Prostate gland (tissue), 2 donors: ENCODE results near the gene CROCC2. TPM values are rescaled to one million over a fixed set of nuclear protein-coding genes. Genes with fewer than 3 reads are reported as not detected.
A peak's percentile ranks its signal among the peaks of the same experiment; 100 is the strongest.

Source experiments
- DNase-seq: peaks from one replicate; pipeline ENCODE4 v3.0.0-alpha.2; 2019; ENCODE audit warnings: low spot score
- H3K27ac ChIP-seq, 2 donors: fragments of 200-600 bp; sonication (generic); 2 replicates each; pipeline ENCODE4 v1.5.1; 2017 to 2019
- H3K27me3 ChIP-seq: fragments of 200-600 bp; sonication (generic); replicated peaks from 2 replicates; pipeline ENCODE4 v1.5.1; 2019; ENCODE audit not compliant: insufficient read depth
- H3K36me3 ChIP-seq, 2 donors: fragments of 200-600 bp; sonication (generic); 1 replicate in 1 of 2; 2 replicates in 1 of 2; pipeline versions ENCODE4 v1.5.1 to v1.8.1; 2017 to 2019
- H3K4me1 ChIP-seq: fragments of 200-600 bp; sonication (generic); replicated peaks from 2 replicates; pipeline ENCODE4 v1.5.1; 2019
- H3K4me3 ChIP-seq, 2 donors: fragments of 200-600 bp; sonication (generic); 2 replicates each; pipeline ENCODE4 v1.5.1; 2017 to 2019
- H3K9me3 ChIP-seq: fragments of 200-600 bp; sonication (generic); 2 replicates; pipeline ENCODE4 v1.5.1; 2017
- CTCF ChIP-seq, 4 experiments: fragments of 200-600 bp in 2 of 4; fragments of 450-650 bp in 2 of 4; sonication (generic) in 2 of 4; IDR thresholded peaks; 1 replicate in 3 of 4; 2 replicates in 1 of 4; pipeline ENCODE4 v1.5.1; 2016 to 2019; ENCODE audit warnings: antibody characterized with exemption in 4 of 4, mild to moderate bottlenecking in 2 of 4, moderate library complexity in 2 of 4
- POLR2A ChIP-seq: fragments of 450-650 bp; IDR thresholded peaks from one replicate; pipeline ENCODE4 v1.6.1; 2016; ENCODE audit warnings: antibody characterized with exemption, mild to moderate bottlenecking
- POLR2AphosphoS5 ChIP-seq: sonication (generic); formaldehyde crosslinking; IDR thresholded peaks from one replicate; pipeline ENCODE4 v1.6.1; 2017; ENCODE audit warnings: antibody characterized with exemption
- WGBS: methylation state at CpG from one replicate; pipeline ENCODE4 v1.1.5; 2018; 5-methylcytosine and 5-hydroxymethylcytosine counted together
- intact Hi-C: fragments of 100-400 bp; cut with DNase I; formaldehyde crosslinking; loops from one replicate; pipeline ENCODE4 v1.14.2; 2022
- total RNA-seq, 2 donors: library from RNA; depleted of rRNA; stranded (reverse); fragments of >200 nt; gene quantifications; one replicate each; pipeline ENCODE4 v1.1.0, GENCODE V29; 2016

The CROCC2 gene
- total RNA-seq, 2 donors from 2014 or later: 0.23 TPM; not detected in 1

DNA sequence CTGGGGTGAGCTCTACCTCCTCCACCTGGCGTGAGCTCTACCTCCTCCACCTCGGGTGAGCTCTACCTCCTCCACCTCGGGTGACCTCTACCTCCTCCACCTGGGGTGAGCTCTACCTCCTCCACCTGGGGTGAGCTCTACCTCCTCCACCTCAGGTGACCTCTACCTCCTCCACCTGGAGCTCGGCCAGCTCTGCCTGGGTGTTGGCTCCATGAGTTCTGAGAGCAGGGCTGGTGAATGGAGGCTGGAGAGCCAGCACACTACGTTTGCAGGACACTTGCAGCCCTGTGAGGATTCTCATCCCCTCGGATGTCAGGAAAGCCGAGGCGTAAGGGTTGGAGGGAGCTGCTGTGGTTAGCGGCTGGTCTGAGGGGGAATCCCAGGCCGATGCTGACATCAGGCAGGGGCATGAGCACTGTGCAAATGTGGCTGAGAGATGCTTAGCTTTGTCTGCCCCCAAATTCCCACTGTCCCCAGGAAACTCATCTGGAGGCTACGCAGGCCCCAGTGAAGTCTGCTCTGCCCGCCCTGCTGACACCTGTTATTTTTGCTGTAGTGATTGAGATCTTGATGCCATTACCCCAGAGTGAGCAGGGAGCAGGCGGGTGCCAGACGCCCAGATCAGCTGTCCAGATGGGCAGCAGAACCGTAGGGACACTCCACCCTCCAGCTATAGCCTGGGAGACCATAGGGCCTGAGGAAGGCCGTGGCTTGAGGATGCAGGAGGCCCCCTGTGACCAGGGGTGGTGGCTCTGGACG is 3.3 kb downstream of the CROCC2 start:
- no peak overlapping the region for H3K4me3 ChIP-seq
- no peaks in the 10 kb centered on the region for H3K9me3 ChIP-seq
- DNase-seq: no peak
- no peak for TF ChIP-seq POLR2AphosphoS5
- no peak for TF ChIP-seq CTCF (IDR thresholded peaks at IDR 0.05)
- TF ChIP-seq POLR2A: no peak
- no peaks in the 10 kb centered on the region for H3K36me3 ChIP-seq
- H3K27ac ChIP-seq: no peak overlapping the region
- 90% methylated on average over 17 of the region's 17 CpGs for WGBS
- intact Hi-C loops: no loop called here
- H3K4me1 ChIP-seq: no peaks in the 10 kb centered on the region
- H3K27me3 ChIP-seq: no peaks in the 10 kb centered on the region

- Histone ChIP-seq H3K9me3 (no peaks in the 10 kb centered on the region), H3K4me1 (no peaks in the 10 kb centered on the region), H3K4me3 (no peak overlapping the region), H3K27me3 (no peaks in the 10 kb centered on the region), H3K36me3 (no peaks in the 10 kb centered on the region), H3K27ac (no peak overlapping the region)
- no peak for DNase-seq
- intact Hi-C loops: no loop called here
- 83% methylated on average over 20 of the region's 20 CpGs for WGBS
- no peak for TF ChIP-seq POLR2A
- TF ChIP-seq POLR2AphosphoS5: no peak
- no peak for TF ChIP-seq CTCF (IDR thresholded peaks at IDR 0.05)
These were observed 5.6 kb downstream of the CROCC2 start for GRCh38 chr2:240911641-240912265.

DNA sequence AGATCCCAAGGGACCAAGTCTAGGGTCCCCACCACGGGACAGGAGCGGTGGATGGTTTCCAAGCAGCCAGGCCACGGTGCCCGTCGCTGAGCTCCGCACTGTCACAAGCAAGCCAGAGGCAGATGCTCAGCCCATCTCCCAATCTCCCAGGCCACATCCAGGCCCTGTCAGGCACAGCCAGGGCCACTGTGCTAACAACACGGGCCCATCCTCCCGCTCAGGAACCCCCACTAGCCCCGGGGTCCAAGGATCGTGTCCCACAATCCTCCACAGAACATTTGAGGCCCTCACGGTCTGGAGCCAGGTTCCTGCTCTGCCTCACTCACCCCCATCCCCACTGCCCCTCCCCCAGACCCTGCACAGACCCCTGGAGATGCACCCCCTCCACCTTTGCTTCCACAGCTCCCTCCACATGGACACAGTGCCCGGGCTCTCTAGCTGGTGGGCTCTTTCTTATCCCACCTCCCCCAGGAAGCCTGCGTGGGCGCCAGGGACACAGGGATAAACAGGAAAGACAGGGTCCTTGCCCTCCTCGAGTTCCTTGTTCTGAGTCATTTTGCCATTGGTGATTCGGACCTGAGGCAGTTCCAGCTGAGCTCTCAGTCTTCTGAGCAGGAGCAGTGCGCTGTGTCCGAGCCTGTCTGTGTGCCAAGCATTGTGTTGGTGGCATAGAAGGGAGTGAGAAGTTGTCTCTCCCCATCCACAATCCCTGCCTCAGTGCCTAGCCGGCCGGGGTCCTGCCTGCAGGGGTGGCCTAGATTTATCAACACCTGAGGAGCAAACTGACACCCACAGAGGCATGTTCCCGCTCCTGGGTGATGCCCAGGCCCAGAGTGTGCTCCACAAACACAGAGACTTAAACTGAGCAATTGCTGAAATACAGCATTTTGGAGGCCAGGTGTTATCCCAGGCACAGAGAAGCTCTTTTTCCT is 7.0 kb downstream of the CROCC2 start:
- no peaks in the 10 kb centered on the region for H3K9me3 ChIP-seq
- 83% methylated on average over 21 of the region's 21 CpGs for WGBS
- H3K27ac ChIP-seq: peak overlapping the region in 1 of 2 donors; percentile 17
- intact Hi-C loops: no loop called here
- no peak for TF ChIP-seq CTCF (IDR thresholded peaks at IDR 0.05)
- H3K36me3 ChIP-seq: no peaks in the 10 kb centered on the region
- DNase-seq: no peak
- no peak overlapping the region for H3K4me3 ChIP-seq
- no peaks in the 10 kb centered on the region for H3K27me3 ChIP-seq
- H3K4me1 ChIP-seq: no peaks in the 10 kb centered on the region

- DNase-seq: peak; percentile 46
These were observed 7.9 kb downstream of the CROCC2 start for GRCh38 chr2:240913810-240914644.

More at GRCh38 chr2:240913810-240914644, 7.9 kb downstream of the CROCC2 start:
- TF ChIP-seq POLR2AphosphoS5 (no peak), POLR2A (no peak), CTCF (IDR thresholded peaks at IDR 0.05) (peak; percentile 65 to 81 (median 74))
- Histone ChIP-seq H3K4me1 (no peaks in the 10 kb centered on the region), H3K9me3 (no peaks in the 10 kb centered on the region), H3K27ac (peak overlapping the region in 1 of 2 donors; percentile 17), H3K27me3 (no peaks in the 10 kb centered on the region), H3K4me3 (no peak overlapping the region), H3K36me3 (no peaks in the 10 kb centered on the region)
- intact Hi-C loops: no loop called here
- WGBS: 26% methylated on average over 36 of the region's 36 CpGs
